Activated T-helper 1 cell treated with anti-CD3 and anti-CD28 coated beads, Interleukin-2, amount 50 U/mL, for 16 hours (primary cell): ENCODE measurements around the gene PRSS48.
"Not testable (repeated sequence)": the region's sequence is repeated elsewhere in the genome, so short reads cannot be mapped to it uniquely, and the experiment has no call there.

Source experiments
- DNase-seq, 2 donors: peaks; one replicate each; pipeline ENCODE4 v3.0.0-alpha.2; 2020; ENCODE audit warnings: low read depth in 1 of 2, low spot score in 1 of 2

The PRSS48 gene

GRCh38 chr4:151315212-151315886 lies 38.4 kb downstream of the PRSS48 start:
- no peak for DNase-seq

- no peak for DNase-seq
These were observed 39.7 kb downstream of the PRSS48 start for GRCh38 chr4:151316645-151317044.

- DNase-seq = no peak
These were observed 41.5 kb downstream of the PRSS48 start for GRCh38 chr4:151318307-151319006.

- DNase-seq = no peak
These were observed 42.5 kb downstream of the PRSS48 start for GRCh38 chr4:151319490-151319889.

- no peak for DNase-seq
These were observed 44.6 kb downstream of the PRSS48 start for GRCh38 chr4:151321586-151321985.

- not testable (repeated sequence) for DNase-seq
These were observed 45.2 kb downstream of the PRSS48 start for GRCh38 chr4:151322161-151322560.

- no peak for DNase-seq
These were observed 45.6 kb downstream of the PRSS48 start for GRCh38 chr4:151322570-151322969.

- no peak for DNase-seq
These were observed 46.7 kb downstream of the PRSS48 start for GRCh38 chr4:151323667-151324066.

GRCh38 chr4:151324124-151324751 lies 47.3 kb downstream of the PRSS48 start:
- DNase-seq = no peak

GRCh38 chr4:151324752-151325110 lies 47.8 kb downstream of the PRSS48 start:
- DNase-seq = no peak

GRCh38 chr4:151325111-151325948 lies 48.4 kb downstream of the PRSS48 start, which contains the start of gene SH3D19:
Gene SH3D19, minus strand, starts transcription at chr4:151325605. Its CDS starts 253 bp downstream, at chr4:151325352.
- no peak for DNase-seq

- no peak for DNase-seq
These were observed 48.9 kb downstream of the PRSS48 start for GRCh38 chr4:151325949-151326246.

GRCh38 chr4:151329217-151330007 lies 52.5 kb downstream of the PRSS48 start:
- no peak for DNase-seq

- DNase-seq = no peak
These were observed 54.5 kb downstream of the PRSS48 start for GRCh38 chr4:151331276-151332042.

- no peak for DNase-seq
These were observed 62.5 kb downstream of the PRSS48 start for GRCh38 chr4:151339467-151339866.

- DNase-seq = no peak
These were observed 63.9 kb downstream of the PRSS48 start for GRCh38 chr4:151340751-151341385.
